ENCODE measurements around the gene MEIS3.

The MEIS3 gene

GRCh38 chr19:47434088-47434487, 14.8 kb upstream of the MEIS3 start:
- DNase-seq: no peak

DNA sequence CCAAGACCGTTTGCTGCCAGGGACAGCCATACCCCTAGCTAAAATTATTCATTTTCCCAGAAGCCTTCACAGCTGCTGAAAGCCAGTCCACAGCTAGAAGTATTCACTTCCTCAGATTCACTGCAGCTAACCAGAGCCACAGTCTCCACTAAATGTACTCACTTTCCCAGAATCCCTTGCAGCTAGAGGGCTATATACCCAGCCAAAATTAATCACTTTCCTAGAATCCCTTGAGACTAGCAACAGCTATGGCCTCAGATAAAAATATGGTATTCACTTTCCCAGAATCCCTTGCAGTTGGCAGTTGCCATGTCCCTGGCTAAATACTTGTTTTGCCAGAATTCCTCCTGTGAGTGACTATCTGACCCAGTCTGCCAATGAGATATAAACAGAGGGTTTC, 13.8 kb upstream of the MEIS3 start:
- no peak for DNase-seq

GRCh38 chr19:47432499-47432898, 13.2 kb upstream of the MEIS3 start:
- DNase-seq: no peak

- no peak for DNase-seq
Observed at GRCh38 chr19:47432091-47432490, 12.8 kb upstream of the MEIS3 start.

- no peak for DNase-seq
Observed at GRCh38 chr19:47430041-47430802, 10.9 kb upstream of the MEIS3 start.

DNA sequence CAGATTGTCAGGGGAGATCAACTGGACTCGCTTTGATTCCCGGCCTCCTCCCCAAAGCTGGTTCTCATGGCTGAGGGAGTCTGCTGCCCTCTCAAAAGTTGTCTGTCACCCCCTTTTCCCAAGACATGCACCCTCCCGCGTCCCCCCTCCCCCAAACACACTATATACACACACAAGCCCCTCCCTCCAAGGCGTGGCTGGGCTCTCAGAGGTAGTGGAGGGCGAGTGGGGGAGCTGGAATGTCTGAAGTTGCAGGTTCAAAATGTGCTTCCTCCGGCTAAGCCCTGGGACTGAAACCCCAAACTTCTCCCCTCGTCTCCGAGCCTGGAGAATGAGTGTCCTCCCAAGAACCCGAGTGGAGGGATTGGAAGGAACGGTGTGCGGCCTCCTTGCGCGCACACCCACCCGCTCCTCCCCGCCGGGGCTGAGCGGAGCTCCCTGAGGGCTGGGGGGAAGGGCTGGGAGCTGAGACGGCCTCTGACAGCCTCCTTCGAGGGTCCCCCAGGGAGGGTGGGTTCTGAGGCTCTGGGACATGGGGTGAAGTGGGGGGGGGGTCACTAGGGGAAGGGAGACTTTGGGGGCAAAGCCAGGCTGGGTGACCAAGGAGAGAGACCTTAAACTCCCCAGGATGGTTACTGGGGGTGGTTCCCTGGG, 9.9 kb upstream of the MEIS3 start:
- DNase-seq: no peak

DNA sequence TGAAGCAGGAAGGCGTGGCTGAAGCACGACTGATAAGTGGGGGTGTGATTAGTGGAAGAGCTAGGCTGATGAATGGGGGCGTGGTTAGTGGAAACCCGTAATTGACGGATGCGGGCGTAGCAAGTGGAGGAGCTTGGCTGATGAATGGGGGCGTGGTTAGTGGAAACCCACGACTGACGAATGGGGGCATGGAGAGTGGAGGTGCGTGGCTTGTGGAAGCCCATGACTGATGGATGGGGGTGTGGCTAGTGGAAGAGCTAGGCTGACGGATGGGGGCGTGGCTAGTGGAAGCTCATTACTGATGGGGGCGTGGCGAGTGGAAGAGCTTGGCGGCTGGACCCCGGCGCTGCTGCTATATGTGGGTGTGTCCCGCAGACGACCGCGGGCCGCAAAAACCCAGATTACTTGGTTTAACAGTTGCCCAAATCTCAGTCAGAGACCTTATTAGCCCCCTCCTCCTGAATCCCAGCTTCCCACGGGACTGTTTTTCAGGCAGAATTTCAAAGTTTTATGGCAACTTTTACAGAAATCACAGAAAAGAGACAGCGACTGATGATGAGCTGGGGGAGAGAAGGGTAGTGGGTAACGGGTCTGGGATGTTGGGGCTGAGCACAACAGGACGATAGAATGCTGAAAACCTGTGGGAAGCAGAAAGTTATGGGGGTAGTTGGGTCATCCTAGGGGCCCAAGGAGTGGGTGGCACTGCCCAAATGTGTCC, 9.0 kb upstream of the MEIS3 start:
- DNase-seq: peak; percentile 29 to 38

DNA sequence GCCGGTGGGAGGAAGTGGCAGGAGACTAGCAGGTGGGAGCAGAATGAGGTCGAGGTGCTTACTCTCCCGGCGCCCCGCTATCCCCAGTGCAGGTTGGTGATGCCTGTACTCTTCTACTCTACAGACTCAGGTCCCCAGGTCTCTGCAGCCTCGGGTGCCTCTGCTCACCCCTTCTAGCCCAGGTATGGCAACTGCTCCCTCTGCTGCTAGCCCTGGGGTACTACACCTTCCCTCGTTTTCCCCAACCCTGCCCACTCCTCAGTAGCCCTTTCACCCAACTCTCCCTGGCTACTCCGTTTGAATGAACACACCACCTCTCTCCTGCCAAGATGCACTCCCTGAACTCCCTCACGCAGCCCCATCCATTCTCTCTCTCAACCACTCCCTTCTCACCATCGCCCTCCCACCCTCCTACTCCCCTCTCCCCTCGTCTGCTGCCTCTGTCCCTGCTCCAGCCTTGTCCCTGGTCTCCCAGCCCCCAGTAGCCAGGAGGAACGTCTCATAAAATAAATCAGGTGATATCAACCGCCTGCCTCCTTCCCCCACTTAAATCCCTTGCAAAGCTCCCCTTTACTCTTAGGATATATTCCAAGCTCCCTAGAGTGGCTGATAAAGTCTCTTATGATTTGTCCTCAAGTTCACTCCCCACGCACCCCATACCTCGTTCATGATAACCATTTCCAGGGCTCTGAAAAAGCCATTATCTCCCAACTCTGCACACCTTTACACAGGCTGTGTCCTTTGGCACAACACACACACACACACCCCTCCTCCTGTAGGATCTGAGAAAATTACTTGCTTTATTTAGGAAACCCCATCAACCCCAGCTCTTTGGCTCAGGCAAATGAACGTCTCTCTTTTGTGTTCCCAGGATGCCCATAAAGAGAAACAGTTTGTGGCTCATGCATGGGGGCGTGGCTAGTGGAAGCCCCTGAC, 8.2 kb upstream of the MEIS3 start:
- DNase-seq: peak; percentile 19 to 25

DNA sequence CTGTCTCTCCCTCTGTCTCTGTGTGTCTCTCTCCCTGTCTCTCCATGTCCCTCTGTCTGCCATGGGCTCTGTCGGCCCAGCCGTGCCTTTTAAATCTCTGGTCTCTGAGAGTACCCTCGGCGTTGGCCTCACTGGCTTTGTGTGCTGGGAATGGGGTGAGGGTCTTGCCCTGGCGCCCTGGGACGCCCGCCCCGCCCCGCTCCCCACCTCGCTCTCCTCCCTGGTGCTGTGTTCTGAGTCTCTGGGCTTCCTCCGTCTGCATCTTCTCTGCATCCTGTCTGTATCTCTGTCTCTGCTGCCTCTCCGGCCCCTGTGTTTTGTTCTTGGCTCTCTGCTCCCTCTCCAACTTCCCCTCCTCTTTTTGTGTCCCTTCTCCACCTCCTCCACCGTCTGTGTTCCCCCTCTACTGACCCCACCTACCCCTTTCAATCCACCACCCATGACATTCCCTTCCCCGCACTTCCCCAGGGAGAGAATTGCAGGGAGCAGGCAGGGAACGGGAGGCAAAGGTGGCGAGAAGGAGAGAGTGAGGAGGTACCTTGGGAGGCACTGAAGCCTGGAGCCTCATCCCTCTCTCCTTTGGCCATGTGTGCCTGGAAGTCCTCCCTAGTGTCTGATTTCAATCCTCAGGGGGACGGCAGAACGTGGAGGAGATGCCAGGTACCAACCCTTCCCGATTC, 4.0 kb upstream of the MEIS3 start:
- no peak for DNase-seq

GRCh38 chr19:47422417-47423163, 3.3 kb upstream of the MEIS3 start:
- DNase-seq: no peak

- no peak for DNase-seq
Observed at GRCh38 chr19:47421844-47422395, 2.6 kb upstream of the MEIS3 start.

DNA sequence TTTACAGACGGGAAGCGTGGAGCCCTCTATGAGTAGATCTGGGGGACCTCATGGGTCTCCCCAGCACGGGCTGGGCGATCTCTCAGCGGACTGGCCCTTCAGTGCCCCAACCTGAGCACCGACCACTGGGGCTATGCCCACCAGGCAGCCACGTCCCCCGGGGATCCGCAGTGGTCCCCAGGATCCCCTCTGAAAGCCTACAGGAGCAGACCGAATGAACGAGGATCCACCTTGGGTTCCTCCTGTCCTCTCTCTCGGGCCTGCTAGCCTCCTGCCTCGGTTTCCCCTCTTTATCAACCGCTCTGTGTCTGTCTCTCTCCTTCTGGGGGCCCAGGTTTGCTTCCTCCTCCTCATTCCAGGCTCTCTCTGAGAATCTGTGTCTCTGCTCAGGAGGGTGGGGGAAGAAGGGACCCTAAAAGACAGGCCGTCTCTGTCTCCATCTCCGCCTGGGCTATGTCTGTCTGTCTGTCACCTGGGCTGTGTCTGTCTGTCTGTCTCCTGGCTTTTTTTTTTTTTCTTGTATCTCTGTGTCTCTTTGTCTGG, 2.0 kb upstream of the MEIS3 start:
- no peak for DNase-seq

DNA sequence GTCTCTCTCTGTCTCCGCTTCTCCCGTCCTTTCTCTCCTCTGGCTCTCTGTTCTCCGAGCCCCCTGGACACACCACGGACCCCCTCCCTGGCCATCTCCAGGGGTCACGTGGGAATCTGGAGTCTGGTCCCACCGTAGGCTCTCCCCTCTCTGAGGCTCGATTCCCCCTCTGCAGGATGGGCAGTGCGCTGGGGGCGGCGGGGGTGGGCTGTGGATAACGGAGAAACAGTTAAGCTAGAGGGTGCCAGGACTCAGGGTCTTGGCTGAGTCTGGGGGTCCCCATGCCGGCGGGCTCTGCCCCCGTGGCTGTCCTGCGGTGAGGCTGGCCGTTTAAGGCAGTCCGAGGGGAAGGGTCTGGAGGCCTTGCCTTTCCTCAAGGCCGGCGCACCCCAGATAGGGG, 462 bp upstream of the MEIS3 start:
- no peak for DNase-seq

DNA sequence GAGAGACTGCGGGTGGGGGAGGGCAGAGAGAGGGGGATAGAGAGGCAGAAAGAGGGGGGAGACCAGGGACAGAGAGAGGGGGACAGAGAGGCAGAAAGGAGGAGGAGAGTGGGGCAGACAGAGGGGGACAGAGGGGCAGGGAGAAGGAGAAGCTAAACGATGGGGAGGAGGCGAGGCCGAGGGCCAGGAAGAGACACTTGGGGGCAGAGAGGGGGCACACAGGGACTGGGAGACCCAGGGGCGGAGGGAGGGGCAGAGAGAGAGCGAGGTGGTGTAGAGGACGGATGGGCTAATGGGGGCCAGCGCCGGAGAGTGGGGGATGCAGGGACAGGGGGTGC, 666 bp downstream of the MEIS3 start:
- no peak for DNase-seq

- DNase-seq: no peak
Observed at GRCh38 chr19:47417746-47418691, 1.3 kb downstream of the MEIS3 start.

DNA sequence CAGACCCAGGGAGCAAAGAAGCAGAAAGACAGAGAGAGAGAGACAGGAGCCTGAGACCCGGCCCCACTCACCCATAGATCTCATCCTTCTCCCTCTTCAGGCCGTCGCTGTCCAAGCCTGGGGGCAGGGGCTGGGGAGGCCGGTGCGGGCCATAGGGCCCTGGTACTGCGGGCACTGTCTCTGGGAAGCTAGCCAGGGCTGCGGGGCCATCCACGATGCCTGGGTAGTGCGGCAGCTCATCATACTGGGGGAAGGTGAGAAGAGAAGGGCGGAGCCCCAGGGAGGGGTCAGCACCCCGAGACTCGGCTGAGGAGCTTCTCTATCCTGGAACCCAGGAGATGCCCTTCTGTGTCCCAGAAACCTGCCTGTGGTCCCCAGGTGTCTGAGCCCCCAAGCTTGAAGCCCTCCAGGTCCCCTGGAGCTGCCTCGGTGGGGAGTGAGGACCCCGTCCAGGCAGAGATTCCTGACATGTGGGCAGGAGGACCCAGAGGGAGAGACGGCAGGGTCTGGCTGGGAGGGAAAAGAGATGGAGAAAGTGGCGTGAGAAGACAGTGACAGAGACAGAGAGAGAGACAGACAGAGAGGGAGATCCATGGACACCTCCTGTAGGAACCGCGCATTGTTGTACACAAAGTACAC, 2.1 kb downstream of the MEIS3 start:
- no peak for DNase-seq

- DNase-seq: no peak
Observed at GRCh38 chr19:47416643-47416985, 2.7 kb downstream of the MEIS3 start.

DNA sequence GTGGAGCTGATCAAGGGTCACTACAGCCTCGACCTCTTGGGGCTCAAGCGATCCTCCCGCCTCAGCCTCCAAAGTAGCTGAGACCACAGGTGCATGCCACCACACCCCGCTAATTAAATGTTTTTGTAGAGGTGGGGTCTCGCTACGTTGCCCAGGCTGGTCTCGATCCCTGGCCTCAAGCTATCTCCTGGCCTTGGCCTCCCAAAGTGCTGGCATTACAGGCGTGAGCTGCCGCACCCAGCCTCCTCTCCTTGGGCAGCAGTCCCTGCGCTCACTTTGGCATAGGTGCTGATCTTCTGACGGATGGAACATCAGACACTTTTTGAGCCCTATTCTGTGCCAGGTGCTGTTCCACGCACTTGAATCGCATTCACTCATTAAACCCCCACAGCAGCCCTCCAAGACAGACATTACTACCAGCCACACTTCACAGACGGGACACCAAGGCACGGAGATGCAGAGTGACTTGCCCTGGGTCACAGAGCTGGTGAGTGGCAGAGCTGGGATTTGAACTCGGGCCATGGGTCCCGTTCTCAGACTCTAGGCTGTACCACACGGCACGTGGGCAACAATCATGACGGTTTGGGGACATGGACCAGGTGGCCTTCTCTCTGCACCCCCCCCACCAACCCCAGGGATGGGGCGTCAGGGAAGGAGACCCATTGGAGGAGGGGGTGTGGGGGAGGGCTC, 3.2 kb downstream of the MEIS3 start:
- DNase-seq: no peak

- DNase-seq: peak in 1 of 2 donors; percentile 8
Observed at GRCh38 chr19:47414469-47414868, 4.9 kb downstream of the MEIS3 start.

Measured in bone marrow (tissue), 2 donors.